ENCODE data around the gene RECK.
"Not testable (repeated sequence)": the region's sequence is repeated elsewhere in the genome, so short reads cannot be mapped to it uniquely, and the experiment has no call there.

Gene RECK, protein sequence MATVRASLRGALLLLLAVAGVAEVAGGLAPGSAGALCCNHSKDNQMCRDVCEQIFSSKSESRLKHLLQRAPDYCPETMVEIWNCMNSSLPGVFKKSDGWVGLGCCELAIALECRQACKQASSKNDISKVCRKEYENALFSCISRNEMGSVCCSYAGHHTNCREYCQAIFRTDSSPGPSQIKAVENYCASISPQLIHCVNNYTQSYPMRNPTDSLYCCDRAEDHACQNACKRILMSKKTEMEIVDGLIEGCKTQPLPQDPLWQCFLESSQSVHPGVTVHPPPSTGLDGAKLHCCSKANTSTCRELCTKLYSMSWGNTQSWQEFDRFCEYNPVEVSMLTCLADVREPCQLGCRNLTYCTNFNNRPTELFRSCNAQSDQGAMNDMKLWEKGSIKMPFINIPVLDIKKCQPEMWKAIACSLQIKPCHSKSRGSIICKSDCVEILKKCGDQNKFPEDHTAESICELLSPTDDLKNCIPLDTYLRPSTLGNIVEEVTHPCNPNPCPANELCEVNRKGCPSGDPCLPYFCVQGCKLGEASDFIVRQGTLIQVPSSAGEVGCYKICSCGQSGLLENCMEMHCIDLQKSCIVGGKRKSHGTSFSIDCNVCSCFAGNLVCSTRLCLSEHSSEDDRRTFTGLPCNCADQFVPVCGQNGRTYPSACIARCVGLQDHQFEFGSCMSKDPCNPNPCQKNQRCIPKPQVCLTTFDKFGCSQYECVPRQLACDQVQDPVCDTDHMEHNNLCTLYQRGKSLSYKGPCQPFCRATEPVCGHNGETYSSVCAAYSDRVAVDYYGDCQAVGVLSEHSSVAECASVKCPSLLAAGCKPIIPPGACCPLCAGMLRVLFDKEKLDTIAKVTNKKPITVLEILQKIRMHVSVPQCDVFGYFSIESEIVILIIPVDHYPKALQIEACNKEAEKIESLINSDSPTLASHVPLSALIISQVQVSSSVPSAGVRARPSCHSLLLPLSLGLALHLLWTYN

DNA sequence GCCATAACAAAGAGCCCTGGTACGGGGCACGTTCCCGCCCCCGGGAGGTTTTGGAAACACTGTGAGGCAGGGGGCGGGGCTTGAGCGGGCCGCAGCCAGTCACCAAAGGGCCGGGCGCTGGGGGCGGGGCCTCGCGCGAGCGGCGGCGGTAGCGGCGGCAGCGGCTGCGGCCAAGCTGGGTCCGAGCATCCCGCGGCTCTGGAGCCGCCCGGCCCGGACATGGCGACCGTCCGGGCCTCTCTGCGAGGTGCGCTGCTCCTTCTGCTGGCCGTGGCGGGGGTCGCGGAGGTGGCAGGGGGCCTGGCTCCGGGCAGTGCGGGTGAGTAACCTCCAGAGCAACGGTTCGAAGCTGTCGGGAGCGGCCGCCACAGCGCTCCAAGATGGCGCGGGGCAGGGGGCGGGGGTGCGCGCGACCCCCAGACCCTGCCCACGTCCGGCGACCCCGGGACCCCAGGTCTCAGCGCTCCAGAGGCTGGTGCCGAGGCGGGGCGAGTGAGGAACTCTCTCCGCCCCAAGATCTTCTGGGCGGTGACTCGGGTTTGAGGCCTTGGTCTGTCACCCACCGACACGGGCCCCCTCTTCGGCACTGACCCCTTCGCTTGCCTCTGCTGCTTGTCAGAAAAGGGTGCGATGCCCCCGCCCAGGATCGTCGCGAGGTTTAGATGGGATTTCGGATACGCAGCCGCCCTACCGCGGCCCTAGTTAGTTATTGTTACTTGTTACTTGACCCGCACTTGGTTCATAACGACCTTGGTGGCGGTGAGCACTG is at the start of gene RECK:
RECK (plus strand) TSS at position 134 of the 769 bp plus-strand sequence; CDS start at position 220, 86 bp downstream.
- DNase-seq = peak; percentile 85

DNA sequence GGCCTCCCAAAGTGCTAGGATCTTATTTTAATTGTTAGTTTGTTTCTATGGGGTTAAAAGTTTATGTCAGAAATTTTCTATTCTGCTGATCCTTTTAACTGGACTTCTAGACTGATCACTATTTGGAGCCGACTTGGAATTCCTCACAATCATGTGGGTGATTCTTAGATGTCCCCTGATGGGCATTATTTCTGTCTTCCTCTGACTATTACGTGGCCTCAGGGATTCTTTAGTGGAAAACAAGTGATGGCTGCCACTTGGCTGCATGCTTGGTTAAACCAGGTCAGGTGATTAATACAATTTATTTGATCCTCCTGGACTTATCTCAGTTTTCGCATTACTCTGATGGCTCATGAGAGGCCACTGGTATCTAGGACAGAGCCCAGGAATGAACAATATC is 46.6 kb upstream of the RECK start:
- DNase-seq = no peak

DNA sequence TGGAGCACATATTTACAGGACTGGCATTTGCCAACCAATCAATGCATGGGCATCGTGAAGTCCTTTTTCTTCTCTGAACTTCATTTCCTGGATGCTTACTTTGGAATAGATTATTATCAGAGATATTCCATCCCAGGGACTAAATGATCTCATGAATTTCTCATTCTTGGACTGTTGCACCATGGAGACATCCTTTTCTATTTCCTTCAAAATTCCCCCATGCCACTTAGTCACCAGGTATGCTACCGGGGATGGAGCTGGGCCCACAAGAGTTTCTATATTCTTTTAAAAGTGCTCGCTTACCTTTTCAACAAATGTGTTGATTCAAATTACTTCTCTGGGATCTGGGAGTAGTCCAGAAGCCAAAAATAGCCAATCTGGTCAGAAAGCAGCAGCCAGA is 43.6 kb upstream of the RECK start:
- not testable (repeated sequence) for DNase-seq

DNA sequence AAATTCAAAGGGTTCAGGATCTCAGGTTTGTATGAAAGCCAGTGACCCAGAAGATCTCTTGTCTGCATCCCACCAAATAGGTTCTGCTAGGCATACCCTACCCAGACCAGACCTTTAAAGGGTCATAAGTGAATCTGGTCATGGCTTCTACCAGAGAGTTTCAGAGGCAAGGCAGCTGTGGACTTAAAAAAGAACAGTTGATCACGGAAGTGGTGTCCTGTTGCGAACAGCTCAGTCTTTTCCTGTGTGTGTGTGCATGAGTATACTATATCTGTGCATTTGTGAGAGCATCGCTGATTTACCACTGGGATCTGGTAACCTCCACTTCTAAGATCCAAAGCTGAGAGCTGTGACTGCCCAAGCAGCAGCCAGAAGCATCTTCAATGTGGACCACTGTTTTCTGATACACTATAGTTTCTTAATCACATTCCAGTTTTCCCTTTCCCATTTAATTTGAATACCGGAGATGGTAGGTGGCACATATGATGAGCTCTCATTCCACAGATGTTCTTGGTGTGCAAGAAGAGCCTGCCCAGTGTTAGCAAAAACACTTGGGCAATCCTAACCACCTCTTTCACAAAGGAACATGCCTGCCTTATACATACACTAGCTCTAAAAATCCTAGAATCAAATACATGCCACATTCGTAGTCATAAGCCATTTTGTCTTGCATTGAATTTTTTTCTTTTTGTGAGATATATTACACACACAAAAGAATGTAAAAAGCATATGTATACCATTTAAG is 42.6 kb upstream of the RECK start:
- DNase-seq = no peak

DNA sequence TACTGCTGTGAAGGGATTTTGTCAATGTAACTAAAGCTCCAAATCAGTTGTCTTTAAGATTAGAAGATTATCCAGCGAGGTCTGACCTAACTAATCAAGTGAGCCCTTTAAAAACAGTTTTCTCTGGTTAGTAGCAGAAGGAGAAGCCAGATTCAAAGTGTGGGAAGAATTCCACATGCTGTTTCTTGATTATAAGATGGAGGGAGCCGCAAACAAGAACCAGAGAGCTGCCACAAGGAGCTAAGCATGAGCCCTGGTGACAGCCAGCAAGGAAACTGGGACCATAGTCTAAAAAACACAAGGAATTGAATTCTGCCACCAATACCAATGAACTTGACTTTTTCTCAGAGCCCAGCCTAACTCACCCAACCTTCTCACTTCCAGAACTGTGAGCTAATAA is 41.8 kb upstream of the RECK start:
- no peak for DNase-seq

DNA sequence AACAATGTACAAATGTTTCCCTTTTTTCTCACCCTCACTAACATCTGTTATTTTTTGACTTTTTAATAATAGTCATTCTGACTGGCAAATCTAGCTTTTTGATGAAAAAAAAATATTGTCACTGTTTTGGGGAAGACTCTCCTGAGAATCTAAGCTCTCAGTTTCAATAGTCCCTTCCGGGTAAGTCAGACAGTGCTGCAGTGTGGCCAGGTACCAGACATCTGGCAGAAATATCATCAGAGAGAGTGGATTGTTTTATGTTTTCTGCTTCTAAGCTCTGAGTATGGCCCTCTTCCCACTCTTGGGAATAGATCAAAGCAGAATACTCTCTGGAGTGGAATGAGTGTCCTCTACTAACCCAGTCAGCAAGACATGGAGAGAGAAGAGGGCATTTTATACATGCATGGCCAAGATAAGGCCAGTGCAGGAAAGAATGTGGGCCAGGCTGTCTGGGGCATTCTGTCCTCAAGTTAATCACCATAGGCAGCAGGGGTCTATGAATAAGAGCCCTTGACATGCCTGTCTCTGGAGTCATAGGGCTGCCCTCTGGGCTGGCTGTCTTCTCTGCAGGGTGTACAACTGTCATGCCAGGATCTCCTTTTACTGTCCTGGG is 40.2 kb upstream of the RECK start:
- no peak for DNase-seq

DNA sequence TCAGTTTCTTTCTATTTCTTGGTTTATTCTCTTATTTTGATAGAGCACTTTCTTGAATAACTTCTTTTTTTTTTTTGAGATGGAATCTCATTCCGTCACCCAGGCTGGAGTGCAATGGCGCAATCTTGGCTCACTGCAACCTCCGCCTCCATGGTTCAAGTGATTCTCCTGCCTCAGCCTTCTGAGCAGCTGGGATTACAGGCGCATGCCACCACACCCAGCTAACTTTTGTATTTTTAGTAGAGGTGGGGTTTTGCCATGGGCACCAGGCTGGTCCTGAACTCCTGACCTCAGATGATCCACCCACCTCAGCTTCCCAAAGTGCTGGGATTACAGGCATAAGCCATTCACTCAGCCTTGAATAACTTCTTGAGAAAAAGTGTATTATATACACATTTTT is 39.7 kb upstream of the RECK start:
- DNase-seq = not testable (repeated sequence)

DNA sequence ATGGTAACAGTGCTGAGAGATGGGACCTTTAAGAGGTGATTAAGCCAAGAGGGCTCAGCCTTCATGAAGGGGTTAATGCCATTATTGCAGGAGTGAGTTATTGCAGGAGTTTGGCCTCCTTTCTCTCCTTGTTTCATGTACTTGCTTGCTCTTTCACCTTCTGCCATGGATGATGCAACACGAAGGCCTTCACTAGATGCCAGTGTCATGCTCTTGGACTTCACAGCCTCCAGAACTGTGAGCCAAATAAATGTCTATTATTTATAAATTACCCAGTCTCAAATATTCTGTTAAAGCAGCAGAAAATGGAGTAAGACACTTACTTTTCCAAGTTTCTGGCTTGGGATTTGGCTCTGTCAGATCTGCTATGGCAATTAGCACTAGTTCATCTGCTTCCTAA is 38.4 kb upstream of the RECK start:
- DNase-seq = no peak

DNA sequence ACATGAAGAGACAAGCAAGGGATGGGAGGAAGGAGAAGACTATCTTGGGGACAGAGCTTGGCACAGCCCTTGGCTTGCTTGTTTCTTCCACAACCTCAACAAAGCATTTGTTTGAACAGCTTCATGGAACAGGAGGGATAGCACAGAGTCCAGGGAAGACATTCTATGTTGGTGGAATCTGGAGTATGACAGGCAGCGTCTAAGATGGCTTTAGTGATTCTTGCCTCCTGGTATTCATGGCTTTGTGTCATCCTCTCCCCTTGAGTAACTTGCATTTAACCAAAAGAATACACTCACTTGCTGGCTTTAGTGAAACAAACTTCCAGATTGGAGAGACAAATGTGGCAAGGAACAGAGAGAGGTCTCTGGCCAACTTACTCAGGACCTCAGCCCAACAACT is 30.8 kb upstream of the RECK start:
- DNase-seq = no peak

DNA sequence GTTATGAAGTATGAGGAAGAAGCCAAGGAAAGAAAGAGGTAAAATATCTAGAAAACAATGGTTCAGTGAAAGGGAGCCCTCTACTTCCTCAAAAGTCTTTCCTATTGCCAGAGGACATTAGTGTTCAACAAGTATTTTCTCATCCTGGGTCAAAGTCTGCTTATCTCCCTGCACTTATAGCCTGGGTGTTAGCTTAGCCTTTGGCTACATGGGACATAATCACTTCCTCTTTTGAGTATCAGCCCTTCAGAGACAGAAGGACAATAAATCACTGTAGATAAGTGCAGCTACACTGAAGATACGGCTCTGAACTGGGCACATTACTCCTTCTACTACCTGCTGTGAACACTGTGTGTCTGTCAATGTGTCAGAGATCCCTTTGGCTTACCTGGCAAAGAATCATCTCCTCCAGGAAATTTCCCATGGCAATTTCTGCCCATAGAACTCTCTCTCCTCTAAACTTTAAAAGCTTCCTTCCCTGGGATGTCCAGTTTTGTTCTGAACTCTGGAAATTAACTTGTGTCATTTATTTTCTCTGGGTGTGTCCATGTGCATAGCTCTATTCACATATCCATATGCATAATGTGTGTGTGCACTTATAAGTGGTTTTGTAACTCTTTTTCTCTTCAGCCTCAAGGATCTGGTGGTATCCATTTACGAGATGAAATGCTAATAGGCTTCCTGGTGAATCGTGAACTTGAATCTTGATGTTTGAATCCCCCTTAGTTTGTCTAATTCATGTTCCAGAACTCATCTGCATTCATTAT is 30.0 kb upstream of the RECK start:
- no peak for DNase-seq

DNA sequence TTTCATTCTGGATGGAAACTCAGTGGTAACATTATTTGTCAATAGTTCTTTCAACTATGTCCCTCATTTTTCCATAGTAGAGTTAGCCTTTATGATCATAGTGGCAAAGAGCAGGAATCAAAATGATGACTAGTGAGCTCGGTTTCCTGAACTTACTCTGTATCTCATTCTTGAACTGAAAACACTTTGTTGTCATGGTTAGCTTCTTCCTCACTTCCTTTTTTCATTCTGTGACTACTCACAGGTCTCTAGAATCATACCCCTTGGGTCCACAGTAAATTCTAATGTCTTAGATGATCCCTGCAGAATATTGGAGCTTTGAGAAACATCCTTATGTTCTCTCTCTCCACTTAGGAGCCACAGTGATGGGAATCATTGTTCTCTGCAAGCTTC is 29.4 kb upstream of the RECK start:
- no peak for DNase-seq

DNA sequence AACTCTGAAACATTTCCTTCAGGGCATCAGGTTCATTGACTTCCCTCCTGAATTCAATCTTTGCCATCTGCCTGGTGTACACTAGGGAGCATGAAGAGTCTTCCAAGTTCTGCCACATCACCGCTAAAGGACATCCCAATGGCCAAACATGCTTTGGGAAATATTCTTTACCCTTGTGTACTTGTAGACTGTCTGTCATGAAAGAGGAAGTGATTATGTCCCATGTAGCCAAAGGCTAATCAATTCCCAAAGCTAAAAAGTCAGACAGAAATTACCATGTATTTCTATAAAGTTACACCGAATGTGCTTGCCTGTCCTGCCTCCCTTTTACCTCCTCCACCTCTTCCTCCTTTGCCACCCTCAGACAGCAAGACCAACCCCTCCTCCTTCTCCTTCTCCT is 28.9 kb upstream of the RECK start:
- no peak for DNase-seq

DNA sequence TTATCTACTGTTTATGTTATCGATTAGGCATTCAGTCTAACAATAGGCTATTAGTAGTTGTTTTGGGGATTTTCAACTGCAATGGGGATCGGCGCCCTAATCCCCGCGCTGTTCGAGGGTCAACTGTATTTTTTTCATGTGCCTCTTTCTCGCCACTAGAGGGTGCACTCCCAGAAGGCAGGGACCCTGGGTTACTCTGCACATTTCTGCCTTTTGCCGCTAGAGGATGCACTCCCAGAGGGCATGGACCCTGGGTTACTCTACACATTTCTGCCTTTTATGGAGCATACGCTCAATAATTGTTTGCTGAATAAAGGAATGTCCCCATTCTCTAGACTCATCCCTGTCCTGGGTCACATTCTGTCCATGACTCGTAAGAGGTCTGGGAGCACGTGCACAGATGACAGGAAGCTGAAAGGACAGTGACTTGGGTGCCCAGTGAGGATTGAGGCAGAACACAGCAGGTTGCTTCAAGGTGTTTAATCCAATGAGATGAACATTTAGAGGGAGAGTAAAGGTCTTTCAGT is 27.9 kb upstream of the RECK start:
- peak; percentile 53 for DNase-seq

DNA sequence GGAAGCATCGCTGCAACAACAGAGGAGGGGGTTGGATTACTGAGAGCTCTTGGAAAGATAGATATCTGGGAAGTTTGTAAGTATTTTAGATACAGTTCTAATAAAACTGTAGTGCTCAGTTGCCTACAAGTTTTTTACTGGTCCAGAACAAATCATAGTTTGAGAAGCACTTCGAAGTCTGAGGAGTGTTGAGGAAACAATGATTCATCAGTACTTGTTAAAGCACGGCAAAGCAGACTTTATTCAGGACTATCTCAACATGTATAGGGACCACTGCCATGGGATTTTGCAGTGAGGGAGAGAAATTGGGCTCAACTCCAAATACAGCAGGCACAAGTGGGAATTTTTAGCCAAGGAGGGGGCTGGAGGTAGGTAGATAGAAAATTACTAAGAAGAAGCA is 25.3 kb upstream of the RECK start:
- DNase-seq = no peak

DNA sequence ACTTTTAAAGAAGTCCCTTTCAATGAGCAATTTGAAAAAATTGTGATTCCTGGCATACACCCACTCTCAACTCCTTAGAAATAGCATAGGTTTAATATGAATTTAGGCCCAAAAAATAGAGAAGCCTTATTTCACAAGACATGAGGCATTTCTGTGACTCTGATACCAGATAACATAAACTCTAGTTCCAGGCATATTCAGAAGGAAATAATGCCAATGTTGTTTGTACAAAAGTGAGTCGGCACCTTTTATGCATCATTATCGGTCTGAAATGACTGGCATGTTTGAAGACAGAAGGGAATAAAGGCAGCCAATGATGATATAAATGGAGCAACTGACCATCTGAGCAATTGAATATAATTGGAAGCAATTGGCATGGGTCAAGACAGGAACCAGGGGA is 19.4 kb upstream of the RECK start:
- DNase-seq = no peak

DNA sequence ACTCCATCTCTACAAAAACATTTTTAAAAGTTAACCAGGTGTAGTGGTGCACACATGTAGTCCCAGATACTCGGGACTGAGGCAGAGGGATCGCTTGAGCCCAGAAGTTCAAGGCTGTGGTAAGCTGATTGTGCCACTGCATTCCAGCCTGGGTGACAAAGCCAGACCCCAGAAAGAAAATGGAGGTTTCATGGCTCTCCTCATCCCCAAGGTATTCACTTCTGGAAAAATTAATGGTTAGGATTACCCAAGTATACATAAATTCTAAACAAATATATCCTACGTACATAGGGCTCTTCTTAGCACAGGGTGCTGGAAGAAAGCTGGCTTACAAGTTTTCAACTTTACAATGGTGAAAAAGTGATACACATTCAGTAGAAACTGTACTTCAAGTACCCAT is 18.6 kb upstream of the RECK start:
- no peak for DNase-seq

DNA sequence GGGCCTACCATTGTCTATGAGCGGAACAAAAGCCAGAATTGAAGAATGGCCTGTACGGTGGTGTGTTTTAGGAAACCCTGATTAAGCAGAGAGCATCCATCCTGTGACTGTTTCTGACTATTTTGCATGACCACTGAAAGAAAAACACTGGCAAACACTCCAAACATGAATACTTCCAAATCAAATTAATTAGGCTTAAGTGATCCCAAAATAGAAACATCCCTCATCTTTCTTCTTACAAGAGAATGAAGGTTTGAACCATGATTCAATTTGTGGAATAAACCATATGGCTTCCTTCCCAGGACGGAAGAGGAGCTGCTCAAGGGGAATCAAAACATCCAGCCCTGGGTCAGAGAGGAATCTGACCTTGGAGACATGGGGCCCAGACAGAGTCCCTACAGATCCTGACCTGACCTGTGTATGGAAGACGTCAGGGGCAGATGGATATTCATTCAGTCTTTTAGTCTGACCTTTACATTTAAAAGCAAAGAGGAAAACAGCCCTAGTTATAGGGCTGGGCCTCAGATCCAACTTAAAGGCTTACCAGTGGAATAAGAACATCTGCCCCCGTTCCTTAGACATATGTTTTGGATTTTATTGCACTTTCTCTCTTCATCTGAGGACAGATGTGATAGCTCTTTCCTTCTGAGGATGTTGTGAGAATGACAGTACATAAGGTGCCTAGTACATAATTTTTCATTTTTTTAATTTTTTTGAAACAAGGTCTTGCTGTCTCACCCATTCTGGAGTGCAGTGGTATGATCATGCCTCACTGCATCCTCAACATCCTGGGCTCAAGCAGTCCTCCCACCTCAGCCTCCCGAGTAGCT is 17.6 kb upstream of the RECK start:
- no peak for DNase-seq

DNA sequence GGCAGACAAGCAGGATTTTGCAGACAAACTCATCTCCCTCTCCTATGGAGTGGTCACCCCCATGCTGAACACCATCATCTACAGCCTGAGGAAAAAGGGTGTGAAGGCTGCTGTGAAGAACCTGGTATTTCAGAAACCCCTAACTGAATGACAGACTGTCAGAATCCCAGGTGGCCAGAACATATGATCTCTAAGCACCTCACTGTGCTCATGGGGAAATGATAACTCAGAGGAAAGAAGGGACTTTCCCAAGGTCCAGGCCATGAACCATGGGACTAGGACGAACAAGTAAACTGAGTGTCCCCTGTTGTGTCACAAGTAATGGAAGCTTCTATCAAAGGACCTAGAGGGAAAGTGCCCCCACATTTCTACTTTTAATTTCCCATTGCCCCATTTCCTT is 14.7 kb upstream of the RECK start:
- no peak for DNase-seq

DNA sequence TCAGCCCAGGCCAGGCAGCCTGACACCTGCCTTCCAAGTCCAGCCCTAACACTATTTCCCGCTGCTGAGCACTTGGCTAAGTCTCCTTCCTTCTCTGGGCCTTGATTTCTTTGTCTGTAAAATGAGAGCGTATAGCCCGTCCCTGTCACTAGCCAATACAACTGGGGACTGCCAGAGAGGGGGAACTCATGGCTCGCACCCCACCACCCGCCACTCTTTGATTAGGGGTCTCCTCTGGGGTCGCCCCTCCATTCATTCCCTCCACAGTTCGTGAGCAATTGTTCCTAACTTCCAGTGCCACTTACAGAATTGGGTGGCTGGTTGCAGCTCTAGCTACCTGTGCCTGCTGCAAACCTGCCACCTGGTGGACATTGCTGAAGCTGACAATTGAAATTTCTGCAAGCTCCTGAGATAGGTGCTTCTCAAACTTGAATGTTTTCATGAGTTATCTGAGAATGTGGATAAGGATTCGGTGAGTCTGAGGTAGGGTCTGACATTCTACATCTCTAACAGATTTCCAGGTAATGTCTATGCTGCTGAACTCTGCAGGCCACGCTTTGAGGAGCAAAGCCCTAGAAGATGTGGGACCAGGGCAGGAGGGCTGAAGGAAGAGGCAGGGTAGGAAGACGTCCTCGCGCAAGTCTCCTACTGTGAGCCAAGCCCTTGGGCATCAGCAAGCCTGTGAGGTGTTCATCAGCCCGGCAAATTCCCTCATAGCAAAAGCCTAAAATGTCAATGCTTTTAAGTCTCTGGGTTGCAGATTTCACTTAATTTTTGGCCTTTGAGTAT is 13.3 kb upstream of the RECK start:
- DNase-seq = peak; percentile 50
